AG09319 (cell line): Measurements from ENCODE around the gene IL22RA2.
"Not testable (repeated sequence)": the region's sequence is repeated elsewhere in the genome, so short reads cannot be mapped to it uniquely, and the experiment has no call there.

Source experiments
- DNase-seq: peaks from one replicate; pipeline ENCODE4 v3.0.0-alpha.2; 2010; ENCODE audit warnings: low read depth; ENCODE audit errors: extremely low read depth
- CTCF ChIP-seq: IDR thresholded peaks from 2 replicates; pipeline ENCODE4 v1.5.1; 2011; ENCODE audit warnings: low read depth, mild to moderate bottlenecking, inconsistent platforms, low read length, moderate library complexity

The IL22RA2 gene

GRCh38 chr6:137107767-137108105 is 65.7 kb downstream of the IL22RA2 start:
- no peak for DNase-seq
- no peak for TF ChIP-seq CTCF

GRCh38 chr6:137107047-137107766 is 66.2 kb downstream of the IL22RA2 start:
- DNase-seq = not testable (repeated sequence)

GRCh38 chr6:137106183-137106582 is 67.3 kb downstream of the IL22RA2 start:
- TF ChIP-seq CTCF = no peak
- DNase-seq = no peak

GRCh38 chr6:137105375-137105774 is 68.1 kb downstream of the IL22RA2 start:
- TF ChIP-seq CTCF = no peak
- DNase-seq = no peak

- no peak for TF ChIP-seq CTCF
- DNase-seq = no peak
Observed at GRCh38 chr6:137104926-137105325, 68.5 kb downstream of the IL22RA2 start.

GRCh38 chr6:137102851-137103492 is 70.5 kb downstream of the IL22RA2 start:
- no peak for DNase-seq
- no peak for TF ChIP-seq CTCF

- DNase-seq = no peak
- no peak for TF ChIP-seq CTCF
Observed at GRCh38 chr6:137102050-137102848, 71.2 kb downstream of the IL22RA2 start.
